NCI-H510A treated with DMSO at 0.1 percent for 48 hours (cell line): ENCODE measurements around the gene P3R3URF.

Source experiments
- DNase-seq: peaks from one replicate; lab custom pipeline; 2025; lab: John Stamatoyannopoulos, UW

The P3R3URF gene

DNA sequence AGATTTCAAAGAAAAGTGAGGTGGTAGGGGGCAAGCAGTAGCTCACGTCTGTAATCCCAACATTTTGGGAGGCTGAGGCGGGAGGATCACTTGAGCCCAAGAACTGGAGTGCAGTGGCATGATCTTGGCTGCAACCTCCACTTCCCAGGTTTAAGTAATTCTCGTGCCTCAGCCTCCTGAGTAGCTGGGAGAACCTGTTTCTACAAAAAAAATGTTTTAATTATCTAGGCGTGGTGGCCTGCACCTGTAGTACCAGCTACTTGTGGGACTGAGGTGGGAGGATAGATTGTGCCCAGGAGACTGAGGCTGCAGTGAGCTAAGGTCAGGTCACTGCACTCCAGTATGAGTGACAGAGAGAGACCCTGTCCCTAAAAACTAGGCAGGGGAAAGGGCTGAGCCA is 4.0 kb downstream of the P3R3URF start:
- DNase-seq, result no peak

DNA sequence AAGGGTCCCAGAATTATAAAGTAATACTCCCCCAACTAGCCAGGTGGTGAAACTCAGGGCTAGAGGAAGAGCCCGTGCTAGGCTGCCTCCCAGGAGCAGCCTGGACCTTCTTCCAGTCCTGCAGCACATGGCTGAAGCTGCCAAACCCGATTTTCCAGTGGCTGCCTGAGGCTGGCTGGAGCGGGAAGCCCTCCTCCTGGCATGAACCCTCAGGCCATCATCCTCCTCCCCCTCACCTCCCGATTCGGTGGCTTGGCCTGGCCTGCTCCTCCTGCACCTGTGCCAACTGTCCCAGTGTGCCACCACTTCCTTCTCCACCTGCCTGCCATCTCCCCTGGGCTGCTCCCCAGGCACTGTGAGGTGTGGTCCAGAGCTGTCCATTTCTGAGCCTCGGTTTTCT is 4.4 kb downstream of the P3R3URF start:
- peak; percentile 88 for DNase-seq

- no peak for DNase-seq
Measured at GRCh38 chr1:46171351-46171750, 4.9 kb downstream of the P3R3URF start.

DNA sequence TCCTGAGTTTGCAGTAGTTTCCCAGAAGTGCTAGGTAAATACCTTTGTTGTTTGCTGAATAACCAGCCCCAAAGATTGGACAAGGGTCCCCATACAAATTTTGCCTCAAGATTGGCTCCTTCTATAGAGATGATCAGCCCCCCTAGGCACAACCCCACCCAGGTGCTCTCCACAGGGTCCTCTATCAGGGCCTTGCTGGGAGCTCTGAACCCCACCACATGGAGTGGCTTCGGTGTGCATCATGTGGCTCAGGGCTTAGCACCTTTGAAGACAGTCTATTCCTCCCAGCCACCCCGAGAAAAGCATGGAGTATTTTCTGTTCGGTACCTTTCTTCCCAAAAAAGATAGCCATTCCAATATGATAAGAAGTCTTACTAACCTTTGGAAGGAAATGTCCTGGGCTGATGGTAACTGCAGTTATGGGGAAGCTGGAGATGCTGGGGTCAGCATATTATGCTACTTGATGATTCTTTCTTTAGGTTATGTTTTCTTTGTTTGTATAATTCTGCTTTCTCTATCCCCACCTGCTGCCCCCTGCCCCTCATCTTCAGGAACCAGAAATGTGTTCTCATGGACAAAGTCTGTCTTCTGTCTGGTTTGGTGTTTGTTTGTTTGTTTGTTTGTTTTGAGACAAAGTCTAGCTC is 6.4 kb downstream of the P3R3URF start:
- DNase-seq, result no peak

- DNase-seq, result no peak
Measured at GRCh38 chr1:46168477-46168876, 7.8 kb downstream of the P3R3URF start.

- DNase-seq, result no peak
Measured at GRCh38 chr1:46166521-46167462, 9.5 kb downstream of the P3R3URF start.

DNA sequence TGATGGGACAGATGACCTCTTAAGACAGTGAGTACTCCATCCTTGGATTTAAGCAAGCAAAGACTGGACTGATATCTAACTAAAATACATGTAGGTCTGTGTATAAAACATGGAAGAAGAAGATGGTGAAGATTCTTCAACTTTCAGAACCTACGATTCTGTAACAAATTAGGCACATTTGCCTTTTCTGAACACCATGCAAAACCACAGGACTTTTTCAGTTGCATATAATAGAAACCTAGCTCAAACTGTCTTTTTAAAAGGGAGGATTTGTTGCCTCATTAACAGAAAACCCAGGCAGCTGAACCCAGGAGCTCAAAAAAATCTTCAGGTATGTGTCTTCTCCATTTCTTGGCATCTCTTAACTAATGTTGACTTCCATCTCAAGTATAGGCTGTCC is 16.1 kb downstream of the P3R3URF start:
- DNase-seq, result no peak

GRCh38 chr1:46159516-46159915 is 16.8 kb downstream of the P3R3URF start:
- DNase-seq, result no peak

GRCh38 chr1:46158312-46159281 is 17.7 kb downstream of the P3R3URF start:
- DNase-seq, result no peak

DNA sequence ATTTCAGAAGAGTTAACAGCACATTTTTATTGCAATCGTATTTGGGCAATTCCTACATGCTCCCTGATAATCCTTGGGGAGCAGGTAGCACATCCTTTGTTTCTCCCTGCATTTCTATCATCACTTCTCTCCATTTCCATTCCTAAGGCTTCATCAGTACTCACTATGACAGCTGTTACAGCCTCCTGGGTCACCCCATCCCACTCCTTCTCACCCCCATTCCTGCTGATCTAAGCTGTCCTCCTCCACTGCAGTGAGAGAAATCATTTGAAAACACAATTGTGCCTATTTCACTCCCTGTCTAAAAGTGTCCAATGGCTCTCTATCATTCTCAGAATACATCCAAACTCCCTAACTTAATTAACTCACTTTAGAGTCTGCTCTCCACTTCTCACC is 18.4 kb downstream of the P3R3URF start:
- DNase-seq, result no peak

DNA sequence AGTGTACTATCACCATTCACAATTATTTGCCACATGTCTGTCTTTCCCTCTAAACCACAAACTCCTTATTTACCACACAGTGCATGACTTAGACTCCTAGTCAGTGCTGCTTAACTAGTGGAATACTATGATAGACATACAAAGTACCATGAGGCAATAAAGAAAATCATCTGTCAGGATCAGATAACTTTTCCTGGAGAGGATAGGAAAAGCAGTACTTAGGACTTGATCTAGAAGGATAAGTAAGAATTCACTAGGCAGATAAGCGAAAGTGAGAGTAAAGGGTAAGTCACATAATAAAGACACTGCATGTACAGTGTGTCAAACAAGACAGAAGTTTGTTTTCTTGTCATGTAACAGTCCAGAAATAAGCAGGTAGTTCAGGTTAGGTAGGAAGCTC is 22.6 kb downstream of the P3R3URF start:
- DNase-seq, result no peak

DNA sequence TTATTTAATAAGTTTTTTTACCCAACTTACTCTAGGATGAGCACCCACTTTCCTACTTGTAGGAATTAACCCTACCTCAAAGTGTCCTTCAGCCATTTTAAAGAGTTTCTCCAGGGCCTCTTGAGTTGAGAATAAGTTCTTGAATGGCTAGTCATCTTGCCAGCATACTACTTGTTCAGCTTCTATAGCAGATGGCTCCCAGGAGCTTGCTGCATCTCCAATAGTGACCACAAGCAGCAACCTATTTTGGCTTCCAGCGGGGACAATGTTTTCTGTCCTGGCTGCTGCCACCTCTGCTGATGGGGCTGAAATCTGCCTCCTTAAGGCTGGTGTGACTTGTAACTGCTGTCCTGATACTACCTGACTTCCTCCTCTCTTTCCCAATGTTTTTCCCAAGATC is 23.1 kb downstream of the P3R3URF start:
- DNase-seq, result no peak

- DNase-seq, result no peak
Measured at GRCh38 chr1:46152016-46152415, 24.3 kb downstream of the P3R3URF start.

DNA sequence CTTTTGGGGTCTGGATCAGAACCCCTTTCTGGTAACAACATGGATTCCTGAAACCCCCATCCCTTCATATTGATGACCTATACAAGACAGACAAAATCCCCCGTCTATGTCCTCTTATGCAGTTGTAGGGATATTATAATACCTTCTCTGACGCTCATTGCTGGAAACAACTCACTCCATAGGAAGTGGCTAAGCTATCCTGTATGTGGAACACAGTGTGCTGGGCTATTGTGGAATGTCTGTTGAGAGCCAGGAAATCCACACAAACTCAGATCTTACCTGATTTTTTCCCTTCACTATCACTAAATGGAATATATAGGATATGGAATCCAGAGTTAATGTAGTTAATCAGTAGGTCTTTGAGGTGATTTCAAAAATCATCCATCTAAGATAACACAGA is 26.2 kb downstream of the P3R3URF start:
- no peak for DNase-seq

- no peak for DNase-seq
Measured at GRCh38 chr1:46148318-46148717, 28.0 kb downstream of the P3R3URF start.

DNA sequence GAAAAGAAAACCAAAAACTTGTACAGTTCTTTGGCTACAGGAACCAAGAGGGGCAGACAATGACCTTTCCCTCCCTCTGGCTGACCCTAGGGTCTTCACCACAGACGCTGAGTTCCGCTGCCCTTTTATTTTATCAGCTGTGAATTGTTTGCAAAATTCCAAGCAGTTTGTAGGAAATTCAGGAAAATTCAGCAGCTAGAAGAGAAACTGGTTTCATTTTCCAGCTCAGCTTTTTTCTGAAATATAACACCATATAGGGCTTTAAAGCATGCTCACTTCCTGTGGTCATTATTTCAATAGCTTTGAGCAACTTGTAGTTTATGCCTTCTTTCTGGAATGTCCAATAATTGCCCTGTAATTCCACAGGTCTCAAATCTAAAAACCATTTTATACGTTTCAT is 38.4 kb downstream of the P3R3URF start:
- no peak for DNase-seq

GRCh38 chr1:46136711-46137110 is 39.6 kb downstream of the P3R3URF start:
- DNase-seq, result no peak

DNA sequence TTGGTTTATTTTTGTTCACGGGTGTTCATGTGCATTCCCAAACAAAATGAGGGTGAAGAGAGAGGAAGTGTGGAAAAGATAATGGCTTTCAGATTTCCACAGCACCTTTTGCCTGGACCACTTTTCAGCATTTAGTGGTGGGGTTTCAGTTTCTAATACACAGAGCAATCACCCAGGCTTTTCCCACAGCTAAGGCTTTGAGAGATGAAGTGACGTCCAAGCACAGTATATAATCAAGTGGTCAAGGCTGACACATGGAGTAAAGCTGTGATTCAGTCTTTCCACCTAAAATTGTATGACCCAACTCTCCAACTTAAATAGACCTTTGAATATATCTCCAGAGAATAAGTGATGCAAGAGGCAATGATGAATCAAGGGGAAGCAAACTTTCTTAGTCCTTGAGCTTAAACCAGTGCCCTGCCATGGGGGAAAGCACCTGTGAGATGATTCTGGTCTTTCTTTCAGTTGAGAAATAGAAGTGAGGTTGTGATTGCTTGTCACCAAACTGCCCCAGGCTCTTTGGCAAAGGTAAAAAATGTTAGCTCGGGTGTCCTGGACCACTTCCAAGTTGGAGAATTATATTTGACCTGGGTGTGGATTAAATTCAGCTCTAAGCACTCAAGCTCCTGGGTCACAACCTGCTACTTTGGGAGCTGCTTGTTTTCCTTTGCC is 41.5 kb downstream of the P3R3URF start:
- no peak for DNase-seq

DNA sequence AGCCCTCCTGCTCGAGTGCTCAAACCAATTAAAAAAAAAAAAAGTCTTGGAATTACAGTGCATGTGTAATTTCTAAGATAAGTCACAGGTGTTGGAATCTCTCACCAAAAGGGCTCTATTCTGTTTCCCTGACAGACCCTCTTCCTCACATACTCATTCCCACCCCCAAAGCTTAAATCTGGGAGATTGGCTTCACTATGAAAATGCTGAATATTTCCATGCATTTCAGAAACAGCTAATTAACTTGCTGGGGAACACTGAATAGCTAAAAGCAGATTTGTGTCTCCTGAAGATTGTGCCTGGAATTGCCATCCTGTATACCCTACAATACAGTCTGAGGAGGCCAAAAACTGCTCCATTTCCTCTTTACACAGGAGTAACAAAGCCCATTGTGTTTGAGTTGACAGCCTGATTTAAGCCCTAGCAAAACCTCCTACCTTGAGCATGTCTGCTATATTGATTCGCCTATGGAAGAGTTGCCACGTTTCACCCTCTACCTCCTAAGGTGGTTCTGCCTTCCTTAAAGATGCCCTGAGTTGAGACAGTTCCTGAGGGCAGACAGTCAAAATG is 42.4 kb downstream of the P3R3URF start:
- no peak for DNase-seq

GRCh38 chr1:46133181-46133658 is 43.1 kb downstream of the P3R3URF start:
- peak; percentile 88 for DNase-seq

- peak; percentile 96 for DNase-seq
Measured at GRCh38 chr1:46132529-46133180, 43.6 kb downstream of the P3R3URF start, which contains the start of gene PIK3R3. Gene PIK3R3 (minus strand): TSS chr1:46132629. CDS start chr1:46131952, 677 bp downstream.
